SK-N-SH treated with all-trans-retinoic acid at 6 μM for 48 hours (cell line): ENCODE results near the gene KMO.

ENCODE experiments used
- ARNTL ChIP-seq: fragments of 450-650 bp; formaldehyde crosslinking; IDR thresholded peaks from 2 replicates; pipeline ENCODE4 v1.5.0; 2020; ENCODE audit warnings: low read depth, mild to moderate bottlenecking, moderate library complexity, borderline replicate concordance
- CSDC2 ChIP-seq: fragments of 250-450 bp; sonication (Bioruptor Pico); IDR thresholded peaks from 2 replicates; pipeline ENCODE4 v1.5.0; 2020; ENCODE audit warnings: mild to moderate bottlenecking, moderate library complexity
- CSRNP3 ChIP-seq: fragments of 250-450 bp; sonication (Bioruptor Pico); IDR thresholded peaks from 2 replicates; pipeline ENCODE4 v1.5.1; 2021; ENCODE audit warnings: mild to moderate bottlenecking, moderate library complexity
- ESRRG ChIP-seq: fragments of 250-450 bp; sonication (Bioruptor Pico); IDR thresholded peaks from 2 replicates; pipeline ENCODE4 v1.6.1; 2021; ENCODE audit warnings: mild to moderate bottlenecking
- GLIS3 ChIP-seq: fragments of 250-450 bp; sonication (Bioruptor Pico); IDR thresholded peaks from 2 replicates; pipeline ENCODE4 v1.5.0; 2020; ENCODE audit warnings: mild to moderate bottlenecking, moderate library complexity
- OSR1 ChIP-seq: fragments of 250-450 bp; sonication (Bioruptor Pico); IDR thresholded peaks from 2 replicates; pipeline ENCODE4 v1.8.0; 2022; ENCODE audit warnings: moderate library complexity, mild to moderate bottlenecking, inconsistent platforms
- PATZ1 ChIP-seq: fragments of 250-450 bp; sonication (Bioruptor Pico); IDR thresholded peaks from 2 replicates; pipeline ENCODE4 v1.8.0; 2020; ENCODE audit warnings: mild to moderate bottlenecking, moderate library complexity, borderline replicate concordance
- RARB ChIP-seq: fragments of 250-450 bp; sonication (Bioruptor Pico); IDR thresholded peaks from 2 replicates; pipeline ENCODE4 v1.8.0; 2021; ENCODE audit warnings: mild to moderate bottlenecking, moderate library complexity
- SNAI2 ChIP-seq: fragments of 250-450 bp; sonication (Bioruptor Pico); IDR thresholded peaks from 2 replicates; pipeline ENCODE4 v1.5.0; 2020; ENCODE audit warnings: mild to moderate bottlenecking, moderate library complexity
- TOX ChIP-seq: fragments of 250-450 bp; sonication (Bioruptor Pico); IDR thresholded peaks from 2 replicates; pipeline ENCODE4 v1.8.0; 2021; ENCODE audit warnings: mild to moderate bottlenecking, moderate library complexity, borderline replicate concordance
- TSHZ2 ChIP-seq: fragments of 250-450 bp; sonication (Bioruptor Pico); IDR thresholded peaks from 2 replicates; pipeline ENCODE4 v1.5.0; 2020; ENCODE audit warnings: mild to moderate bottlenecking, moderate library complexity
- ZFP3 ChIP-seq: fragments of 250-450 bp; sonication (Bioruptor Pico); IDR thresholded peaks from 2 replicates; pipeline ENCODE4 v1.5.0; 2020; ENCODE audit warnings: mild to moderate bottlenecking, moderate library complexity
- ZNF70 ChIP-seq: fragments of 450-650 bp; formaldehyde crosslinking; IDR thresholded peaks from 2 replicates; pipeline ENCODE4 v1.5.0; 2020; ENCODE audit warnings: mild to moderate bottlenecking, moderate library complexity
- ZNF8 ChIP-seq: fragments of 450-650 bp; formaldehyde crosslinking; IDR thresholded peaks from 2 replicates; pipeline ENCODE4 v1.5.0; 2020; ENCODE audit warnings: mild to moderate bottlenecking, moderate library complexity

- no peak for TF ChIP-seq ARNTL
- TF ChIP-seq OSR1 (CRISPR knock-in tag) = no peak
- no peak for TF ChIP-seq ESRRG
- TF ChIP-seq ZNF70 = no peak
- TF ChIP-seq CSRNP3 (CRISPR knock-in tag) = no peak
- TF ChIP-seq ZFP3 (CRISPR knock-in tag) = no peak
- no peak for TF ChIP-seq CSDC2 (CRISPR knock-in tag)
- no peak for TF ChIP-seq TOX (CRISPR knock-in tag)
- no peak for TF ChIP-seq RARB
- TF ChIP-seq ZNF8 (CRISPR knock-in tag) = no peak
- no peak for TF ChIP-seq PATZ1 (CRISPR knock-in tag)
- TF ChIP-seq SNAI2 (CRISPR knock-in tag) = no peak
- no peak for TF ChIP-seq TSHZ2 (CRISPR knock-in tag)
- TF ChIP-seq GLIS3 = no peak
Measured at GRCh38 chr1:241590719-241591118, 58.5 kb downstream of the KMO start.
